HS-27A (cell line): ENCODE data around the gene NSUN7.
"Not testable (repeated sequence)": the region's sequence is repeated elsewhere in the genome, so short reads cannot be mapped to it uniquely, and the experiment has no call there.

Source experiments
- DNase-seq: peaks from one replicate; pipeline ENCODE4 v3.0.0-alpha.2; 2012; ENCODE audit warnings: low read depth, missing footprints

NSUN7 gene

GRCh38 chr4:40817157-40817556 is 67.4 kb downstream of the NSUN7 start:
- DNase-seq, result not testable (repeated sequence)

GRCh38 chr4:40820101-40820500 is 70.3 kb downstream of the NSUN7 start:
- no peak for DNase-seq

- DNase-seq, result no peak
Measured at GRCh38 chr4:40822420-40823166, 72.8 kb downstream of the NSUN7 start.

DNA sequence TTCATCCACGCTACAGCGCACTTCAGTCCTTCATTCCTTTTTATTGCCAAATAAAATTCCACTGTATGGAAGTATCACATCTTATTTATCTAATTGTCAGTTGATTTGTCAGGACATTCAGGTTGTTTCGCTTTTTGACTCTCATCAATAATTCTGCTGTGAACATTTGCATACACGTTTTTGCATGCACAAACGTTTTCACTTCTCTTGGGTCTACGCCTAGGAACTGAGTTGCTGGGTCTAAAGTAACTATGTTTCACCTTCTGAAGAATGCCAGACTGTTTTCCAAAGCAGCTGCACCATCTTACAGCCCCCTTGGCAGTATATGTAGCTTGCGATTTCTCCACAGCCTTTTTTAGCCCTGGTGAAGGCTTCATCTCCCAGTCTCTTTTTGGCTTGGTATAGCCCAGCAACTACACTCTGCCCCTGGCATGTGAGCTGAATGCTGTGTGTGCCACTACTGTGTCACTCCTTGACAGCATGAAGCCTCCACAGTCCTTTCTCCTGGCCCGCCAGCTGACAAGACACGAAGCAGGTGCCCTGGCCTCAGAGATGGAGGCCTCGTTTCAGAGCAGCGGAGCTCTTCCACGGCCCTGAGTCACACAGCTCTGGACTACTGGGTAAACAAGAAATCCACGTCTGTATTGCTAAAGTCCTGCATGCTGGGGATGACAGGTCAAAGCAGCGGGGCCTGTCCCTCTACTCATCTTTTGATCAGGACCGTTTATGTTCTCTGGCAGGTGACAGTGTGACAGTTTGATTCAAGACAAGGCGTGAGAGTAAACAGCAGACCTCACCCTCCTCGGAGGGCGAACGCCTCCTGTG is 75.5 kb downstream of the NSUN7 start:
- DNase-seq, result no peak

- no peak for DNase-seq
Measured at GRCh38 chr4:40826821-40827220, 77.1 kb downstream of the NSUN7 start.

DNA sequence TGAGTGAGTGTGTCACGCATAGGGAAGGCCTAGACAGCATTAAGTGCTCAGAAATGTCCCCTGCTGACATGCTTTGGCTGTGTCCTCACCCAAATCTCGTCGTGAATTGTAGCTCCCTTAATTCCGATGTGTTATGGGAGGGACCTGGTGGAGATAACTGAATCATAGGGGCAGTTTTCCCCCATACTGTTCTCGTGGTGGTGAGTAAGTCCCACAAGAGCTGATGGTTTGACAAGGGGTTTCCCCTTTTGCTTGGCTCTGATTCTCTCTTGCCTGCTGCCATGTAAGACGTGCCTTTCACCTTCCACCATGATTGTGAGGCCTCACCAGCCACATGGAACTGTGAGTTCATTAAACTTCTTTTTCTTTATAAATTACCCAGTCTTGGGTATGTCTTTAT is 78.0 kb downstream of the NSUN7 start:
- DNase-seq, result no peak

DNA sequence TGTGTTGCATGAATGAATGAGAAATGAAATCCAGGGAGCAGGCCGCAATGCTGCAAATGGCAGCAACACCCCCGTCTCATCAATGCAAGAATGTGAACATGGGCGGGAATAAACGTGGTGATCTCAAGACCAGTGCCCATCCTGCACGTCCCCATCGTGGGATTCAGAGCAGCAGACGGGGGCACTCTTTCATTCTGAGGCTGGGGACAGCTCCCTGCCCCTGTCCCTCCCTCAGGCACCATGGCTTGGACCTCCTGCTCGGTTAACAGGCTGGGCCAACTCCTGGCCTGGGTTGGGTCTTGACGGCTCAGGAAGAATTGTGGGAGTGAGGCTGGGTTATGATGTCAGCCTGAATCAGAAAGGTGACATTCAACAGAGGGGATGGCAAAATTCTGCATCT is 78.9 kb downstream of the NSUN7 start:
- DNase-seq, result no peak

GRCh38 chr4:40829586-40829985 is 79.8 kb downstream of the NSUN7 start:
- DNase-seq, result no peak

GRCh38 chr4:40831146-40831907 is 81.6 kb downstream of the NSUN7 start:
- DNase-seq, result no peak

DNA sequence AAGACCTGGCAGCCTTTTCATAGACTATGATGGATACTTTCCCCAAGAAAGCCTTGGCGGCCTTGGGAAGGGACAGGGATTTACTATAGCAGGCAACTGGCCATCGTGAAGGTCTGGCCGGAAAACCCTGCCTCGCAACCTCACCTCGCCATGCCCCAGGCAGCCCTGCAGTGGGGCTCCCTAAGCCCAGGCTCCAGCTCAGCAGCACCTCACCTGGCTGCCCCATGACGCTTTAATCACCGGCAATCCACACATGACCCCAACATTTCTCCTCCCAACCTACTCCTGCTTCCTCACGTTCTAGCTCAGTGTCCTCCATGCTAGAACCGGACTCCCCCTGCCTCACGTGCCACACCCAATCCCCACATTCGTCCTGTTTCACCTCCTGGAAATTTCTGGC is 82.4 kb downstream of the NSUN7 start:
- DNase-seq, result no peak

GRCh38 chr4:40833212-40833611 is 83.5 kb downstream of the NSUN7 start:
- no peak for DNase-seq

DNA sequence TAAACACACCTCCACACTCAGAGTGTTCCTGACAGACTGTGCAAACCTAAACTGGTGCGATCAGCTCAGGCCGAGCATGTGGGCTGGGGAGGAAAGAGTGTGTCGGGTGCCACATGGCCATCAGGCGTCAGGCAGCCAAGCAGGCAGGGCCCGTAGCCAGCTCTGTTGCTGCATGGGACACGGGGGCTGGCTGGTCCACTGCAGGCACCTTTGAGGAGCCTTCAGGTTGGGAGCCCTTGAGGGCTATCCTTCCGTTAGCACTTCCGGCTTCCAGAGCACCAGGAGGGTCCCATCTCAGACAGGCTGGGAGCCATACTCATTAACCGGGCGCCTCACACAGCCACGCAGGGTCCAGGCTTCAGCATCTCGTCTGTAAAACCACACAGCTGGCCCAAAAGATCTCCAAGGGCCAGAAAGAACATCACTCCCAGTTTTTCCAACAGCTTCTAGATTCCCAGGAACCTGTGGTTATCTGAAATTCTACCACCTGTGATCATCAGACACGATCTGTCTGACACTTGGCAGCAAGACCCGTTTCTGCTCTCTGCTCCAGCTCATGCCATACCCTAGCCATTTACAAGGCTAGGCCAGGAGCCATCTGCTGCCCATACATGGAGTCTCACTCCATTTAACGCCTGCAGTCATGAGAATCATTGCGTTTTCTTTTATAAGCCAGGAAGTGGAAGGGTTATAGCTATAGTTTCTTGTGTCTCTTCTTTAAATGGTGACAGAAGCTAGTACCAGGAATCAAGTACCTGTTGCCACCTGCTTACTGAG is 87.5 kb downstream of the NSUN7 start:
- no peak for DNase-seq

GRCh38 chr4:40838742-40839141 is 89.0 kb downstream of the NSUN7 start:
- DNase-seq, result no peak

- no peak for DNase-seq
Measured at GRCh38 chr4:40840255-40840984, 90.7 kb downstream of the NSUN7 start.

GRCh38 chr4:40840985-40841571 is 91.3 kb downstream of the NSUN7 start:
- peak; percentile 79 for DNase-seq

- no peak for DNase-seq
Measured at GRCh38 chr4:40842318-40842717, 92.6 kb downstream of the NSUN7 start.

GRCh38 chr4:40842725-40843423 is 93.1 kb downstream of the NSUN7 start:
- DNase-seq, result no peak

- no peak for DNase-seq
Measured at GRCh38 chr4:40843696-40844095, 93.9 kb downstream of the NSUN7 start.

DNA sequence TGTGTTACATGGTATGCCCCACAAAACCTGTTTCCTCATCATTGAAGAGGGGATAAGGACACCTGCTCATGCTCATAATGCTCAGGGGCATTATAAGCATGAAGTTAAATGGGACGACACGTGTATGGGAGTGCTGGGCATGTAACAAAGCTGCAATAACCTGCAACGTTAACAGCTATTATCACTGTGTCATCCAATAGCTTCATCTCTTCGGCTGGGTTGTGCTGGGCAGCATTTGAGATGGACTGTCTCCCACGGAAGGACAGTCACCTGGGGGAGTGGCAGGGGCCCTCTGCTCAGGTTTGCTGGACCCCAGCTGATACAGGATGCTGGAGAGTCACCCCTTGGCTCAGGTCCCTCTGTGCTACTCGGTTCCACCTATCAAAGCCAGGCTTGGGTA is 94.5 kb downstream of the NSUN7 start:
- DNase-seq, result no peak

- DNase-seq, result no peak
Measured at GRCh38 chr4:40845154-40845835, 95.5 kb downstream of the NSUN7 start.
